ENCODE measurements around the gene CLSTN3.
"Not testable (repeated sequence)": the region's sequence is repeated elsewhere in the genome, so short reads cannot be mapped to it uniquely, and the experiment has no call there.

CLSTN3 gene

DNA sequence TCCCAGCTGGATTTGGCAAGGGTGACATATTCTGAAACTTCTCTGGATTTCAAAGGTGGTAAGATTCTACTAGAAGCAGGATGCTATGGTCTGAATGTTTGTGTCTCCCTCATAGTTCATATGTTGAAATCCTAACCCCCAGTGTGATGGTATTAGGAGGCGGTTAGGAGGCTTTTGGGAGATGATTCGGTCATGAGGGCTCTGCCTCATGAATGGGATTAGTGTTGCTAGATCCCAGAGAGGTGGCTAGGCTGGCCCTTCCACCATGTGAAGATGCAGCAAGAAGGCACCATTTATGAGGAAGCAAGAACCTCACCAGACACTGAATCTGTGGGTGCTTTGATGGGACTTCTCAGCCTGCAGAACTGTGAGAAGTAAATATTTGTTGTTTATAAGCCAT is 48.3 kb downstream of the CLSTN3 start (continued):
- no peak for TF ChIP-seq ZNF302 (tag by site-specific recombination; IDR thresholded peaks at IDR 0.05; ENCODE audit: low read depth)

DNA sequence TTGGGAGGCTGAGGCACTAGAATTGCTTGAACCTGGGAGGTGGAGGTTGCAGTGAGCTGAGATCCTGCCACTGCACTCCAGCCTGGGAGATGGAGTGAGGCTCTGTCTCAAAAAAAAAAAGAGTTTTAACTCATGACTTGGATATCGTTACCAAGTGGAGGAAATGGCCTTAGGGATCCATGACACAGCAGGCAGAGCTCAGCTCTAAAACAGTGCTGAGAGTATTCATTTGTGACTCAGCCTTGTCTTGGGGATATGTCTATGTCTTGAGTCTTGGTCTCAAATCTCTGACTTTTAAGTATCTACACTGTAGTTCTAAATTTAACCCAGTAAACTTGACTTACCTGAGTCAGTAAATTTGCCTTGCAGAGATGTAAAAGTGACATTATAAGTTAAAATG is 50.5 kb downstream of the CLSTN3 start:
- H3K4me1 ChIP-seq (ENCODE audit: control insufficient read depth, insufficient read depth, low read length) = no peaks in the 10 kb centered on the region
- TF ChIP-seq ZBTB8A (tag by site-specific recombination; IDR thresholded peaks at IDR 0.05) (no peak), ZNF10 (tag by site-specific recombination; IDR thresholded peaks at IDR 0.05) (no peak), ZNF211 (tag by site-specific recombination; IDR thresholded peaks at IDR 0.05; ENCODE audit: low read depth) (no peak), ZSCAN23 (tag by site-specific recombination; IDR thresholded peaks at IDR 0.05) (no peak), ZNF433 (tag by site-specific recombination; IDR thresholded peaks at IDR 0.05; ENCODE audit: low read depth) (no peak), ZNF521 (tag by site-specific recombination; IDR thresholded peaks at IDR 0.05) (no peak), ZNF302 (tag by site-specific recombination; IDR thresholded peaks at IDR 0.05; ENCODE audit: low read depth) (no peak), ZNF175 (tag by site-specific recombination; IDR thresholded peaks at IDR 0.05) (no peak), ZNF837 (tag by site-specific recombination; IDR thresholded peaks at IDR 0.05) (no peak), ZNF843 (tag by site-specific recombination; IDR thresholded peaks at IDR 0.05) (no peak)
- TF ChIP-seq, protein P1, sequence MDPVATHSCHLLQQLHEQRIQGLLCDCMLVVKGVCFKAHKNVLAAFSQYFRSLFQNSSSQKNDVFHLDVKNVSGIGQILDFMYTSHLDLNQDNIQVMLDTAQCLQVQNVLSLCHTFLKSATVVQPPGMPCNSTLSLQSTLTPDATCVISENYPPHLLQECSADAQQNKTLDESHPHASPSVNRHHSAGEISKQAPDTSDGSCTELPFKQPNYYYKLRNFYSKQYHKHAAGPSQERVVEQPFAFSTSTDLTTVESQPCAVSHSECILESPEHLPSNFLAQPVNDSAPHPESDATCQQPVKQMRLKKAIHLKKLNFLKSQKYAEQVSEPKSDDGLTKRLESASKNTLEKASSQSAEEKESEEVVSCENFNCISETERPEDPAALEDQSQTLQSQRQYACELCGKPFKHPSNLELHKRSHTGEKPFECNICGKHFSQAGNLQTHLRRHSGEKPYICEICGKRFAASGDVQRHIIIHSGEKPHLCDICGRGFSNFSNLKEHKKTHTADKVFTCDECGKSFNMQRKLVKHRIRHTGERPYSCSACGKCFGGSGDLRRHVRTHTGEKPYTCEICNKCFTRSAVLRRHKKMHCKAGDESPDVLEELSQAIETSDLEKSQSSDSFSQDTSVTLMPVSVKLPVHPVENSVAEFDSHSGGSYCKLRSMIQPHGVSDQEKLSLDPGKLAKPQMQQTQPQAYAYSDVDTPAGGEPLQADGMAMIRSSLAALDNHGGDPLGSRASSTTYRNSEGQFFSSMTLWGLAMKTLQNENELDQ (tag by site-specific recombination; IDR thresholded peaks at IDR 0.05; ENCODE audit: low read depth) = no peak
- TF ChIP-seq, protein P2, sequence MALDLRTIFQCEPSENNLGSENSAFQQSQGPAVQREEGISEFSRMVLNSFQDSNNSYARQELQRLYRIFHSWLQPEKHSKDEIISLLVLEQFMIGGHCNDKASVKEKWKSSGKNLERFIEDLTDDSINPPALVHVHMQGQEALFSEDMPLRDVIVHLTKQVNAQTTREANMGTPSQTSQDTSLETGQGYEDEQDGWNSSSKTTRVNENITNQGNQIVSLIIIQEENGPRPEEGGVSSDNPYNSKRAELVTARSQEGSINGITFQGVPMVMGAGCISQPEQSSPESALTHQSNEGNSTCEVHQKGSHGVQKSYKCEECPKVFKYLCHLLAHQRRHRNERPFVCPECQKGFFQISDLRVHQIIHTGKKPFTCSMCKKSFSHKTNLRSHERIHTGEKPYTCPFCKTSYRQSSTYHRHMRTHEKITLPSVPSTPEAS (tag by site-specific recombination; IDR thresholded peaks at IDR 0.05) = no peak
- TF ChIP-seq, protein P3, sequence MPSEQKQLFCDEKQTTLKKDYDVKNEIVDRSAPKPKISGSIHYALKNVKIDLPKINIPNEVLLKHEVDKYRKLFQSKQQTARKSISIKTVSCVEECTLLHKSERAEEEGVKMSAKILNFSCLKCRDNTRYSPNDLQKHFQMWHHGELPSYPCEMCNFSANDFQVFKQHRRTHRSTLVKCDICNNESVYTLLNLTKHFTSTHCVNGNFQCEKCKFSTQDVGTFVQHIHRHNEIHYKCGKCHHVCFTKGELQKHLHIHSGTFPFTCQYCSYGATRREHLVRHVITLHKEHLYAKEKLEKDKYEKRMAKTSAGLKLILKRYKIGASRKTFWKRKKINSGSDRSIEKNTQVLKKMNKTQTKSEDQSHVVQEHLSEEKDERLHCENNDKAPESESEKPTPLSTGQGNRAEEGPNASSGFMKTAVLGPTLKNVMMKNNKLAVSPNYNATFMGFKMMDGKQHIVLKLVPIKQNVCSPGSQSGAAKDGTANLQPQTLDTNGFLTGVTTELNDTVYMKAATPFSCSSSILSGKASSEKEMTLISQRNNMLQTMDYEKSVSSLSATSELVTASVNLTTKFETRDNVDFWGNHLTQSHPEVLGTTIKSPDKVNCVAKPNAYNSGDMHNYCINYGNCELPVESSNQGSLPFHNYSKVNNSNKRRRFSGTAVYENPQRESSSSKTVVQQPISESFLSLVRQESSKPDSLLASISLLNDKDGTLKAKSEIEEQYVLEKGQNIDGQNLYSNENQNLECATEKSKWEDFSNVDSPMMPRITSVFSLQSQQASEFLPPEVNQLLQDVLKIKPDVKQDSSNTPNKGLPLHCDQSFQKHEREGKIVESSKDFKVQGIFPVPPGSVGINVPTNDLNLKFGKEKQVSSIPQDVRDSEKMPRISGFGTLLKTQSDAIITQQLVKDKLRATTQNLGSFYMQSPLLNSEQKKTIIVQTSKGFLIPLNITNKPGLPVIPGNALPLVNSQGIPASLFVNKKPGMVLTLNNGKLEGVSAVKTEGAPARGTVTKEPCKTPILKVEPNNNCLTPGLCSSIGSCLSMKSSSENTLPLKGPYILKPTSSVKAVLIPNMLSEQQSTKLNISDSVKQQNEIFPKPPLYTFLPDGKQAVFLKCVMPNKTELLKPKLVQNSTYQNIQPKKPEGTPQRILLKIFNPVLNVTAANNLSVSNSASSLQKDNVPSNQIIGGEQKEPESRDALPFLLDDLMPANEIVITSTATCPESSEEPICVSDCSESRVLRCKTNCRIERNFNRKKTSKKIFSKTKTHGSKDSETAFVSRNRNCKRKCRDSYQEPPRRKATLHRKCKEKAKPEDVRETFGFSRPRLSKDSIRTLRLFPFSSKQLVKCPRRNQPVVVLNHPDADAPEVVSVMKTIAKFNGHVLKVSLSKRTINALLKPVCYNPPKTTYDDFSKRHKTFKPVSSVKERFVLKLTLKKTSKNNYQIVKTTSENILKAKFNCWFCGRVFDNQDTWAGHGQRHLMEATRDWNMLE (tag by site-specific recombination; conservative IDR thresholded peaks at IDR 0.05; ENCODE audit: low read depth) = no peak
- TF ChIP-seq, protein P4, sequence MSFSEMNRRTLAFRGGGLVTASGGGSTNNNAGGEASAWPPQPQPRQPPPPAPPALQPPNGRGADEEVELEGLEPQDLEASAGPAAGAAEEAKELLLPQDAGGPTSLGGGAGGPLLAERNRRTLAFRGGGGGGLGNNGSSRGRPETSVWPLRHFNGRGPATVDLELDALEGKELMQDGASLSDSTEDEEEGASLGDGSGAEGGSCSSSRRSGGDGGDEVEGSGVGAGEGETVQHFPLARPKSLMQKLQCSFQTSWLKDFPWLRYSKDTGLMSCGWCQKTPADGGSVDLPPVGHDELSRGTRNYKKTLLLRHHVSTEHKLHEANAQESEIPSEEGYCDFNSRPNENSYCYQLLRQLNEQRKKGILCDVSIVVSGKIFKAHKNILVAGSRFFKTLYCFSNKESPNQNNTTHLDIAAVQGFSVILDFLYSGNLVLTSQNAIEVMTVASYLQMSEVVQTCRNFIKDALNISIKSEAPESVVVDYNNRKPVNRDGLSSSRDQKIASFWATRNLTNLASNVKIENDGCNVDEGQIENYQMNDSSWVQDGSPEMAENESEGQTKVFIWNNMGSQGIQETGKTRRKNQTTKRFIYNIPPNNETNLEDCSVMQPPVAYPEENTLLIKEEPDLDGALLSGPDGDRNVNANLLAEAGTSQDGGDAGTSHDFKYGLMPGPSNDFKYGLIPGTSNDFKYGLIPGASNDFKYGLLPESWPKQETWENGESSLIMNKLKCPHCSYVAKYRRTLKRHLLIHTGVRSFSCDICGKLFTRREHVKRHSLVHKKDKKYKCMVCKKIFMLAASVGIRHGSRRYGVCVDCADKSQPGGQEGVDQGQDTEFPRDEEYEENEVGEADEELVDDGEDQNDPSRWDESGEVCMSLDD (tag by site-specific recombination; IDR thresholded peaks at IDR 0.05) = no peak
- TF ChIP-seq, protein P5, sequence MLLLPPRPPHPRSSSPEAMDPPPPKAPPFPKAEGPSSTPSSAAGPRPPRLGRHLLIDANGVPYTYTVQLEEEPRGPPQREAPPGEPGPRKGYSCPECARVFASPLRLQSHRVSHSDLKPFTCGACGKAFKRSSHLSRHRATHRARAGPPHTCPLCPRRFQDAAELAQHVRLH (tag by site-specific recombination; IDR thresholded peaks at IDR 0.05) = no peak
- no peak overlapping the region for H3K4me3 ChIP-seq (ENCODE audit: low read depth, low read length)
- H3K9me3 ChIP-seq (ENCODE audit: control insufficient read depth, insufficient read depth, low read depth, low read length) = no peaks in the 10 kb centered on the region
- CTCF ChIA-PET = interaction anchor here (1.0 to 1.3 kb wide), 2 partner anchors 17 to 18 kb away, joined by 4 read pairs; no protein-coding TSS in a partner anchor
- H3K36me3 ChIP-seq (ENCODE audit: control insufficient read depth in 2 of 2, insufficient read depth in 1 of 2, low read length in 2 of 2) = no peaks in the 10 kb centered on the region
- POLR2A ChIA-PET = interaction anchor here (0.7 kb wide), 1 partner anchor 8 kb away, joined by 8 read pairs; no protein-coding TSS in a partner anchor
- no peak overlapping the region for H3K27ac ChIP-seq (ENCODE audit: extremely low read depth, low read depth, low read length)

DNA sequence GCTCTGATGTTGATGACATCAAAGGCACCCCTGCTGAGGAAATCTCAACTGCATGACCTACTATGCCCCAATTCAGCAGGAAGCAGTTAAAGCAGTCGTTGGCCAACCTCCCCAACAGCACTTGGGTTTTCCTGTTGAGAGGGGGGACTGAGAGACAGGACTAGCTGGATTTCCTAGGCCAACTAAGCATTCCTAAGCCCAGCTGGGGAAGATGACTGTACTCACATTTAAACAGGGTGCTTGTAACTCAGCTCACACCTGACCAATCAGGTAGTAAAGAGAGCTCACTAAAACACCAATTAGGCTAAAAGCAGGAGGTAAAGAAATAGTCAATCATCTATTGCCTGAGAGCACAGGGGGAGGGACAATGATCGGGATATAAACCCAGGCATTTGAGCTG is 55.9 kb downstream of the CLSTN3 start:
- H3K4me1 ChIP-seq (ENCODE audit: control insufficient read depth, insufficient read depth, low read length); POLR2A ChIA-PET; H3K36me3 ChIP-seq (ENCODE audit: control insufficient read depth in 2 of 2, insufficient read depth in 1 of 2, low read length in 2 of 2); H3K27ac ChIP-seq (ENCODE audit: extremely low read depth, low read depth, low read length); H3K9me3 ChIP-seq (ENCODE audit: control insufficient read depth, insufficient read depth, low read depth, low read length); H3K4me3 ChIP-seq (ENCODE audit: low read depth, low read length): not testable (repeated sequence)
- CTCF ChIA-PET = interaction anchor here (0.6 to 4.6 kb wide), 3 partner anchors 41 to 749 kb away, joined by 3 to 19 read pairs (median 4); no protein-coding TSS in a partner anchor

Measured in HEK293 (cell line).